ENCODE results near the gene NXPH3. TPM values are rescaled to one million over a fixed set of nuclear protein-coding genes. Genes with fewer than 3 reads are reported as not detected.

The NXPH3 gene
- total and polyA plus RNA-seq, 2 of the 13 experiments (the other 11 are each of a cell fraction or from before 2014, with no cell fraction given): 0.04 to 0.58 TPM

DNA sequence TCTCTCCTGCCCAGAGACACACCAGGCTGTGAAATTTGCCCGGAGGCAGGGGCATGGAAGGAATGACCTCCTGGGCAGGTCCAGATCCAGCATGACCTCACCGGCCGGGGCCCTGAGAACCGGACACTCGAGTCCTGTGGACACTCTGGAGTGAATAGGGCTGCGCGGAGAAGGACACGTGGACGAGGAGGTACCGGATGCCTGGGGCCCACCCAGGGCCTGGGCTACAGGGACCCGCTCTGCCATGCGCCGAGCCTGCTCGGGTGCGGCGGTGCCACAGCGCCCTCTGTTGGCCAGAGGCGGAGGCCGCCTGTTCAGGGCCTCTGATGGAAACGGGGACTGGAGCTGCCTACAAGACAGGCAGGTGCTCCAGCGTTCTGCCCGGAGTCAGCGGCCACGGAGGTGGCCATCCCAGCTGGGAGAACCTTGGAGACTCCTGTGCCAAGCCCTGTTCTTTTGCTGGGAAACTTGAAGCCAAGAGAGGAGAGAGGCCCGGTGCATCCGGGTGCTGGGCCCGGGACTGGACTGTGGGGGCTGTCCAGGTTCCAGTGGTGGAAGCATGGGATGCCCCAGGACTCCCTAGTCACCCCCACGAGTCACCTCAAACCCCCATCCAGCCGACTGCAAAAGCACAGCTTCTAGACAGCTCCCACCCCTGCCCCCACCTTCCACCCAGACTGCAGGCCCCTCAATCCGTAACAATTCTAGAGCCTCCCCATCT lies 19.3 kb upstream of the NXPH3 start (continued):
- TF ChIP-seq, protein P1, sequence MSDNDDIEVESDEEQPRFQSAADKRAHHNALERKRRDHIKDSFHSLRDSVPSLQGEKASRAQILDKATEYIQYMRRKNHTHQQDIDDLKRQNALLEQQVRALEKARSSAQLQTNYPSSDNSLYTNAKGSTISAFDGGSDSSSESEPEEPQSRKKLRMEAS (IDR thresholded peaks at IDR 0.05): peak; percentile 90
- TF ChIP-seq, protein P2, sequence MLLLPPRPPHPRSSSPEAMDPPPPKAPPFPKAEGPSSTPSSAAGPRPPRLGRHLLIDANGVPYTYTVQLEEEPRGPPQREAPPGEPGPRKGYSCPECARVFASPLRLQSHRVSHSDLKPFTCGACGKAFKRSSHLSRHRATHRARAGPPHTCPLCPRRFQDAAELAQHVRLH (CRISPR knock-in tag; IDR thresholded peaks at IDR 0.05; ENCODE audit: borderline replicate concordance, low read depth): peak; percentile 82; the same call in 1 of the 2 replicates
- TF ChIP-seq ZNF431 (CRISPR knock-in tag; IDR thresholded peaks at IDR 0.05; ENCODE audit: borderline replicate concordance, low read depth): no peak
- TF ChIP-seq, protein P3, sequence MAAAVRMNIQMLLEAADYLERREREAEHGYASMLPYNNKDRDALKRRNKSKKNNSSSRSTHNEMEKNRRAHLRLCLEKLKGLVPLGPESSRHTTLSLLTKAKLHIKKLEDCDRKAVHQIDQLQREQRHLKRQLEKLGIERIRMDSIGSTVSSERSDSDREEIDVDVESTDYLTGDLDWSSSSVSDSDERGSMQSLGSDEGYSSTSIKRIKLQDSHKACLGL (CRISPR knock-in tag; IDR thresholded peaks at IDR 0.05): peak; percentile 65; the same call in 1 of the 2 replicates
- no peak for TF ChIP-seq TBL1XR1 (IDR thresholded peaks at IDR 0.05; ENCODE audit: borderline replicate concordance, low read length, partially characterized antibody)
- no peak for TF ChIP-seq MEF2D (CRISPR knock-in tag; IDR thresholded peaks at IDR 0.05)
- TF ChIP-seq PHB2 (IDR thresholded peaks at IDR 0.05; ENCODE audit: partially characterized antibody): no peak
- TF ChIP-seq CBX5 (CRISPR knock-in tag; IDR thresholded peaks at IDR 0.05; ENCODE audit: borderline replicate concordance): peak; percentile 86
- peak; percentile 98 for TF ChIP-seq RAD21 (CRISPR knock-in tag; IDR thresholded peaks at IDR 0.05)
- peak; percentile 40; the same call in 1 of the 2 replicates for TF ChIP-seq ZNF292 (CRISPR knock-in tag; IDR thresholded peaks at IDR 0.05; ENCODE audit: borderline replicate concordance, low read depth)
- TF ChIP-seq NR2F6 (IDR thresholded peaks at IDR 0.05): peak; percentile 65
- TF ChIP-seq NR2F6 (CRISPR knock-in tag; IDR thresholded peaks at IDR 0.05): peak; percentile 70; the same call in 1 of the 2 replicates
- TF ChIP-seq RFXAP (CRISPR knock-in tag; IDR thresholded peaks at IDR 0.05; ENCODE audit: borderline replicate concordance): no peak
- TF ChIP-seq ZNF34 (CRISPR knock-in tag; IDR thresholded peaks at IDR 0.05; ENCODE audit: borderline replicate concordance): peak; percentile 80; the same call in 1 of the 2 replicates
- 0 out of 2 replicates have a peak, but pooled peaks have one; percentile 20 for TF ChIP-seq ZSCAN31 (CRISPR knock-in tag; IDR thresholded peaks at IDR 0.05; ENCODE audit: low read depth)
- no peak for TF ChIP-seq SOX6 (IDR thresholded peaks at IDR 0.05)
- TF ChIP-seq SOX6 (CRISPR knock-in tag; IDR thresholded peaks at IDR 0.05): 0 out of 2 replicates have a peak, but pooled peaks have one; percentile 49
- TF ChIP-seq NR2F1 (CRISPR knock-in tag; IDR thresholded peaks at IDR 0.05): peak; percentile 49 to 63; a peak in 2 of 4 replicates
- TF ChIP-seq, protein P4, sequence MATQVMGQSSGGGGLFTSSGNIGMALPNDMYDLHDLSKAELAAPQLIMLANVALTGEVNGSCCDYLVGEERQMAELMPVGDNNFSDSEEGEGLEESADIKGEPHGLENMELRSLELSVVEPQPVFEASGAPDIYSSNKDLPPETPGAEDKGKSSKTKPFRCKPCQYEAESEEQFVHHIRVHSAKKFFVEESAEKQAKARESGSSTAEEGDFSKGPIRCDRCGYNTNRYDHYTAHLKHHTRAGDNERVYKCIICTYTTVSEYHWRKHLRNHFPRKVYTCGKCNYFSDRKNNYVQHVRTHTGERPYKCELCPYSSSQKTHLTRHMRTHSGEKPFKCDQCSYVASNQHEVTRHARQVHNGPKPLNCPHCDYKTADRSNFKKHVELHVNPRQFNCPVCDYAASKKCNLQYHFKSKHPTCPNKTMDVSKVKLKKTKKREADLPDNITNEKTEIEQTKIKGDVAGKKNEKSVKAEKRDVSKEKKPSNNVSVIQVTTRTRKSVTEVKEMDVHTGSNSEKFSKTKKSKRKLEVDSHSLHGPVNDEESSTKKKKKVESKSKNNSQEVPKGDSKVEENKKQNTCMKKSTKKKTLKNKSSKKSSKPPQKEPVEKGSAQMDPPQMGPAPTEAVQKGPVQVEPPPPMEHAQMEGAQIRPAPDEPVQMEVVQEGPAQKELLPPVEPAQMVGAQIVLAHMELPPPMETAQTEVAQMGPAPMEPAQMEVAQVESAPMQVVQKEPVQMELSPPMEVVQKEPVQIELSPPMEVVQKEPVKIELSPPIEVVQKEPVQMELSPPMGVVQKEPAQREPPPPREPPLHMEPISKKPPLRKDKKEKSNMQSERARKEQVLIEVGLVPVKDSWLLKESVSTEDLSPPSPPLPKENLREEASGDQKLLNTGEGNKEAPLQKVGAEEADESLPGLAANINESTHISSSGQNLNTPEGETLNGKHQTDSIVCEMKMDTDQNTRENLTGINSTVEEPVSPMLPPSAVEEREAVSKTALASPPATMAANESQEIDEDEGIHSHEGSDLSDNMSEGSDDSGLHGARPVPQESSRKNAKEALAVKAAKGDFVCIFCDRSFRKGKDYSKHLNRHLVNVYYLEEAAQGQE (IDR thresholded peaks at IDR 0.05; ENCODE audit: borderline replicate concordance in 1 of 2, low read depth in 1 of 2, low read length in 2 of 2): no peak
- 0 out of 2 replicates have a peak, but pooled peaks have one; percentile 18 for TF ChIP-seq ZKSCAN1 (IDR thresholded peaks at IDR 0.05; ENCODE audit: low read length)
- TF ChIP-seq ZNF607 (CRISPR knock-in tag; IDR thresholded peaks at IDR 0.05; ENCODE audit: borderline replicate concordance): peak; percentile 83; the same call in 1 of the 2 replicates
- TF ChIP-seq ZNF761 (CRISPR knock-in tag; conservative IDR thresholded peaks at IDR 0.05): no peak
- TF ChIP-seq ZNF20 (CRISPR knock-in tag; IDR thresholded peaks at IDR 0.05): no peak
- TF ChIP-seq, protein P5, sequence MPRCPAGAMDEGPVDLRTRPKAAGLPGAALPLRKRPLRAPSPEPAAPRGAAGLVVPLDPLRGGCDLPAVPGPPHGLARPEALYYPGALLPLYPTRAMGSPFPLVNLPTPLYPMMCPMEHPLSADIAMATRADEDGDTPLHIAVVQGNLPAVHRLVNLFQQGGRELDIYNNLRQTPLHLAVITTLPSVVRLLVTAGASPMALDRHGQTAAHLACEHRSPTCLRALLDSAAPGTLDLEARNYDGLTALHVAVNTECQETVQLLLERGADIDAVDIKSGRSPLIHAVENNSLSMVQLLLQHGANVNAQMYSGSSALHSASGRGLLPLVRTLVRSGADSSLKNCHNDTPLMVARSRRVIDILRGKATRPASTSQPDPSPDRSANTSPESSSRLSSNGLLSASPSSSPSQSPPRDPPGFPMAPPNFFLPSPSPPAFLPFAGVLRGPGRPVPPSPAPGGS (CRISPR knock-in tag; IDR thresholded peaks at IDR 0.05): peak; percentile 74; the same call in 1 of the 2 replicates
- peak; percentile 84; the same call in 1 of the 2 replicates for TF ChIP-seq KAT7 (CRISPR knock-in tag; IDR thresholded peaks at IDR 0.05; ENCODE audit: borderline replicate concordance)

All from HepG2 (cell line).